GM12878 (cell line): ENCODE measurements around the gene CPSF3. TPM values are rescaled to one million over a fixed set of nuclear protein-coding genes. Genes with fewer than 3 reads are reported as not detected.

Experiments
- ATAC-seq: fragments of 200-7000 bp; cut with Tn5 transposase; 3 replicates; pipeline ENCODE4 v1.9.1; 2020; ENCODE audit warnings: mild to moderate bottlenecking, moderate library complexity
- BruUV-seq: library from RNA; stranded (reverse); fragments of 400-500 nt; replicated peaks from 2 replicates; lab custom pipeline; 2021; lab: Mats Ljungman, UMichigan
- CTCF ChIA-PET: fragments of 300-600 bp; sonication (Branson Sonifier 250); formaldehyde crosslinking; extraction: SDS; loops from one replicate; lab custom pipeline; 2021; ENCODE audit warnings: inconsistent platforms; lab: Yijun Ruan, JAX
- POLR2A ChIA-PET: fragments of 350-600 bp; formaldehyde crosslinking; extraction: SDS; loops from one replicate; lab custom pipeline; 2021; ENCODE audit warnings: inconsistent platforms; lab: Charles Lee
- RAD21 ChIA-PET: fragments of 300-600 bp; sonication (Branson Sonifier 250); formaldehyde crosslinking; loops from one replicate; lab custom pipeline; 2023; ENCODE audit warnings: antibody characterized with exemption; ENCODE audit not compliant: unreplicated experiment; lab: Charles Lee
- SMC1A ChIA-PET: fragments of 300-600 bp; sonication (Branson Sonifier 250); formaldehyde crosslinking; loops from one replicate; lab custom pipeline; 2023; ENCODE audit not compliant: unreplicated experiment, uncharacterized antibody; lab: Charles Lee
- DNase-seq: peaks from one replicate; pipeline ENCODE4 v3.0.0-alpha.2; 2011; ENCODE audit warnings: low read depth, low spot score
- FAIRE-seq: peaks from 3 replicates; lab custom pipeline; 2011; peaks lifted over from hg19 to GRCh38; lab: Jason Lieb, UNC
- H2AFZ ChIP-seq: 2 replicates; pipeline ENCODE4 v1.6.0; 2011; ENCODE audit warnings: low read depth, low read length, control low read depth; ENCODE audit not compliant: control insufficient read depth
- H3K27ac ChIP-seq: 2 replicates; pipeline ENCODE4 v1.5.1; 2011; ENCODE audit warnings: control low read depth; ENCODE audit not compliant: control insufficient read depth, insufficient read depth
- H3K27me3 ChIP-seq, 2 experiments: replicated peaks in 1 of 2; 2 replicates each; pipeline versions ENCODE4 v1.6.0 to v1.6.1; 2011; ENCODE audit warnings: low read length in 1 of 2; ENCODE audit not compliant: control insufficient read depth in 2 of 2, insufficient read depth in 2 of 2
- H3K36me3 ChIP-seq, 2 experiments: 2 replicates each; pipeline ENCODE4 v1.5.1; 2011; ENCODE audit warnings: low read length in 1 of 2; ENCODE audit not compliant: control insufficient read depth in 2 of 2, insufficient read depth in 2 of 2
- H3K4me1 ChIP-seq: 2 replicates; pipeline ENCODE4 v1.6.1; 2011; ENCODE audit warnings: mild to moderate bottlenecking, low read length, moderate library complexity, mixed read lengths; ENCODE audit not compliant: control insufficient read depth, insufficient read depth
- H3K4me2 ChIP-seq: 2 replicates; pipeline ENCODE4 v1.6.0; 2011; ENCODE audit warnings: control low read depth; ENCODE audit not compliant: control insufficient read depth, insufficient read depth
- H3K4me3 ChIP-seq: fragments of 200-600 bp; sonication (generic); 2 replicates; pipeline ENCODE4 v1.5.1; 2016
- H3K79me2 ChIP-seq: 2 replicates; pipeline ENCODE4 v1.6.0; 2011; ENCODE audit warnings: low read length; ENCODE audit not compliant: control insufficient read depth, insufficient read depth
- H3K9ac ChIP-seq: 2 replicates; pipeline ENCODE4 v1.8.0; 2011; ENCODE audit warnings: low read length, control low read depth, mixed read lengths; ENCODE audit not compliant: control insufficient read depth, insufficient read depth
- H3K9me3 ChIP-seq: replicated peaks from 3 replicates; pipeline ENCODE4 v1.5.1; 2011; ENCODE audit warnings: mild to moderate bottlenecking, low read length; ENCODE audit not compliant: control insufficient read depth, insufficient read depth
- H4K20me1 ChIP-seq: 2 replicates; pipeline ENCODE4 v1.6.0; 2011; ENCODE audit not compliant: control insufficient read depth, insufficient read depth
- FOS ChIP-seq: IDR thresholded peaks from 3 replicates; pipeline ENCODE4 v1.6.1; 2011; ENCODE audit warnings: borderline replicate concordance; ENCODE audit not compliant: insufficient read length; ENCODE audit errors: extremely low read depth
- IKZF2 ChIP-seq, 2 experiments: fragments of 450-650 bp; IDR thresholded peaks; 2 replicates each; pipeline ENCODE4 v1.6.1; 2017; ENCODE audit warnings: mild to moderate bottlenecking in 2 of 2, moderate library complexity in 2 of 2
- MEF2B ChIP-seq: fragments of 450-650 bp; IDR thresholded peaks from 2 replicates; pipeline ENCODE4 v1.6.1; 2018; ENCODE audit warnings: mild to moderate bottlenecking, moderate library complexity; ENCODE audit not compliant: partially characterized antibody, poor library complexity, severe bottlenecking
- NR2C2 ChIP-seq: IDR thresholded peaks from 2 replicates; pipeline ENCODE4 v1.6.1; 2011; ENCODE audit warnings: borderline replicate concordance, low read depth; ENCODE audit not compliant: control insufficient read depth, insufficient read length
- NR2F1 ChIP-seq: fragments of 450-650 bp; conservative IDR thresholded peaks from 2 replicates; pipeline ENCODE4 v1.6.1; 2017; ENCODE audit warnings: mild to moderate bottlenecking
- RB1 ChIP-seq: fragments of 450-650 bp; formaldehyde crosslinking; IDR thresholded peaks from 2 replicates; pipeline ENCODE4 v1.6.1; 2017; ENCODE audit warnings: mild to moderate bottlenecking, borderline replicate concordance
- SUZ12 ChIP-seq: fragments of 200-600 bp; sonication (generic); IDR thresholded peaks from one replicate; pipeline ENCODE4 v1.6.1; 2018; ENCODE audit warnings: antibody characterized with exemption, mild to moderate bottlenecking; ENCODE audit not compliant: unreplicated experiment
- WRNIP1 ChIP-seq: IDR thresholded peaks from 2 replicates; pipeline ENCODE4 v1.6.1; 2011; ENCODE audit warnings: low read depth, low read length, improper control_type of control experiment, borderline replicate concordance
- ZZZ3 ChIP-seq: IDR thresholded peaks from 2 replicates; pipeline ENCODE4 v1.6.1; 2011; ENCODE audit warnings: low read depth; ENCODE audit not compliant: control insufficient read depth, insufficient read length
- WGBS: methylation state at CpG from one replicate; pipeline ENCODE4 v1.1.6; 2016; ENCODE audit warnings: low lambda C conversion rate; ENCODE audit not compliant: insufficient replicate concordance, insufficient coverage; ENCODE audit errors: missing lambda C conversion rate; 5-methylcytosine and 5-hydroxymethylcytosine counted together
- in situ Hi-C: fragments of 300-500 bp; cut with MboI; formaldehyde crosslinking; loops from 9 replicates; pipeline ENCODE4 v1.14.3; 2018; ENCODE audit warnings: mixed read lengths
- intact Hi-C: fragments of 100-400 bp; cut with micrococcal nuclease; formaldehyde crosslinking; loops from one replicate; pipeline ENCODE4 v1.14.2; 2022; ENCODE audit not compliant: unreplicated experiment
- polyA plus RNA-seq, 11 experiments: library from polyadenylated mRNA; depleted of rRNA in 4 of 11; unstranded in 6 of 11; stranded (reverse) in 5 of 11; fragments of >200 nt; fragmentation: Nextera tagmentation in 4 of 11; fragmentation: Illumina TruSeq in 1 of 11; extraction: Ambion mirVana in 4 of 11; extraction: Trizol in 1 of 11; gene quantifications; 1 replicate in 1 of 11; 2 replicates in 10 of 11; pipeline versions ENCODE4 v1.2.1 to v1.2.3, GENCODE V29; 2011 to 2016; ENCODE audit warnings: inconsistent platforms in 2 of 11, missing spikeins in 2 of 11, low read depth in 1 of 11
- total RNA-seq, 4 experiments: library from RNA; depleted of rRNA in 3 of 4; stranded (reverse); fragments of >200 nt in 3 of 4; fragmentation: Illumina TruSeq in 1 of 4; extraction: Trizol in 1 of 4; gene quantifications; 2 replicates each; pipeline versions ENCODE4 v1.2.1 to v1.2.3, GENCODE V29; 2013 to 2021
- TF ChIP-seq, protein P1 (sequence below): fragments of 450-650 bp; IDR thresholded peaks from 2 replicates; pipeline ENCODE4 v1.6.1; 2017; ENCODE audit warnings: mild to moderate bottlenecking
- TF ChIP-seq, protein P2 (sequence below): IDR thresholded peaks from 2 replicates; pipeline ENCODE4 v1.6.1; 2011; ENCODE audit warnings: low read depth, mild to moderate bottlenecking, low read length, moderate library complexity, borderline replicate concordance; ENCODE audit errors: extremely low read depth
- TF ChIP-seq, protein P3 (sequence below): fragments of 450-650 bp; IDR thresholded peaks from 2 replicates; pipeline ENCODE4 v1.6.1; 2018; ENCODE audit warnings: mild to moderate bottlenecking, low read depth, moderate library complexity; ENCODE audit not compliant: partially characterized antibody
- TF ChIP-seq, protein P4 (sequence below): fragments of 450-650 bp; IDR thresholded peaks from 2 replicates; pipeline ENCODE4 v1.6.1; 2016; ENCODE audit warnings: mild to moderate bottlenecking, moderate library complexity, borderline replicate concordance

CPSF3 gene
- total and polyA plus RNA-seq, 10 of the 15 experiments (the other 5 are each of a cell fraction or from before 2014, with no cell fraction given) = 34.5 to 108 (median 76.1) TPM

DNA sequence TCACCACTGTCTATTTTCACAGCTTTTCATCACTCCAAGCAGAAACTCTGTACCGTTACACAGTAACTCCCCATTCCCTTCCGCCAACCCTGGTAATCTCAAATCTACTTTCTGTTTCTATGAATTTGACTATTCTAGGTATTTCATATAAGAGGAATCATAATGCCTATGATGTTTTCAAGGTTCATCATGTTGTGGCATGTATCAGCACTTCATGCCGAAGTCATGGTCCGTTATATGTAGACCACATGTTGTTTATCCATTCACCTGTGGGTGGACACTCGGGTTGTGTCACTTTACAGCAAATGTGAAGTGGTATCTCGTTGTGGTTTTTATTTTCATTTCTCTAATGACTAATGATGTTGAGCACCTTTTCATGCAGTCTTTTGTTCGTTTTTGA lies 21.6 kb downstream of the CPSF3 start (continued):
- no peak for TF ChIP-seq FOS
- no peak for TF ChIP-seq SUZ12
- TF ChIP-seq MEF2B = no peak
- TF ChIP-seq, protein P1, sequence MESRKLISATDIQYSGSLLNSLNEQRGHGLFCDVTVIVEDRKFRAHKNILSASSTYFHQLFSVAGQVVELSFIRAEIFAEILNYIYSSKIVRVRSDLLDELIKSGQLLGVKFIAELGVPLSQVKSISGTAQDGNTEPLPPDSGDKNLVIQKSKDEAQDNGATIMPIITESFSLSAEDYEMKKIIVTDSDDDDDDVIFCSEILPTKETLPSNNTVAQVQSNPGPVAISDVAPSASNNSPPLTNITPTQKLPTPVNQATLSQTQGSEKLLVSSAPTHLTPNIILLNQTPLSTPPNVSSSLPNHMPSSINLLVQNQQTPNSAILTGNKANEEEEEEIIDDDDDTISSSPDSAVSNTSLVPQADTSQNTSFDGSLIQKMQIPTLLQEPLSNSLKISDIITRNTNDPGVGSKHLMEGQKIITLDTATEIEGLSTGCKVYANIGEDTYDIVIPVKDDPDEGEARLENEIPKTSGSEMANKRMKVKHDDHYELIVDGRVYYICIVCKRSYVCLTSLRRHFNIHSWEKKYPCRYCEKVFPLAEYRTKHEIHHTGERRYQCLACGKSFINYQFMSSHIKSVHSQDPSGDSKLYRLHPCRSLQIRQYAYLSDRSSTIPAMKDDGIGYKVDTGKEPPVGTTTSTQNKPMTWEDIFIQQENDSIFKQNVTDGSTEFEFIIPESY = peak; percentile 43; the same call in 1 of the 2 replicates
- TF ChIP-seq, all 136 proteins: peak for 5

DNA sequence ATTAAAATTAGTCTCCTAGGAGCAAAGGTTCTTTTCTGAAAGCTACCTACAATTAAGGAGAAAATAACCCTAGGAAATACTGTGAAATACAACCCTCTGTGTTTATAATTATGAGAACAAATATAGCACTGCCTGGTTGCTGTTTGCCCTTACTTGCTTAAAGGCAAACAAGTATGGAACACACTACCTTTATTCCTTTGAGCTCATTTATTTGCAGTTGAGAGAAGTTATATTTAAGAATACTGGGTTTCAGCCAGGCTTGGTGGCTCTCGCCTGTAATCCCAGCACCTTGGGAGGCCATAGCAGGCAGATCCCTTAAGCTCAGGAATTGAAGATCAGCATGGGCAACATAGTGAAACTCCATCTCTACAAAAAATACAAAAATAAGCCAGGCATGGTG lies 27.8 kb downstream of the CPSF3 start:
- FAIRE-seq (no peak), DNase-seq (no peak), ATAC-seq (no peak)
- no peak overlapping the region for H3K27ac ChIP-seq
- no peak overlapping the region for H3K4me3 ChIP-seq
- no peaks in the 10 kb centered on the region for H3K79me2 ChIP-seq
- ChIA-PET CTCF (no interaction called here), SMC1A (no interaction called here), POLR2A (interaction anchor here (0.6 kb wide), 1 partner anchor 16 kb away, joined by 4 read pairs; no protein-coding TSS in a partner anchor), RAD21 (no interaction called here)
- 89% methylated on average over 1 of the region's 1 CpG for WGBS
- in situ Hi-C loops (no loop called here), intact Hi-C loops (no loop called here)
- no peaks in the 10 kb centered on the region for H3K9me3 ChIP-seq
- BruUV-seq = no TSS peak
- H3K36me3 ChIP-seq = peaks cover 0 to 13% of the 10 kb centered on the region in 2 experiments
- no peak overlapping the region for H3K4me2 ChIP-seq
- H4K20me1 ChIP-seq = no peaks in the 10 kb centered on the region
- no peak overlapping the region for H3K9ac ChIP-seq
- H2AFZ ChIP-seq = no peak overlapping the region
- no peaks in the 10 kb centered on the region for H3K4me1 ChIP-seq
- no peaks in the 10 kb centered on the region for H3K27me3 ChIP-seq
- no peak for TF ChIP-seq IKZF2 (IDR thresholded peaks at IDR 0.05)
- TF ChIP-seq, protein P2, sequence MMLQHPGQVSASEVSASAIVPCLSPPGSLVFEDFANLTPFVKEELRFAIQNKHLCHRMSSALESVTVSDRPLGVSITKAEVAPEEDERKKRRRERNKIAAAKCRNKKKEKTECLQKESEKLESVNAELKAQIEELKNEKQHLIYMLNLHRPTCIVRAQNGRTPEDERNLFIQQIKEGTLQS = no peak
- no peak for TF ChIP-seq NR2C2
- TF ChIP-seq, protein P3, sequence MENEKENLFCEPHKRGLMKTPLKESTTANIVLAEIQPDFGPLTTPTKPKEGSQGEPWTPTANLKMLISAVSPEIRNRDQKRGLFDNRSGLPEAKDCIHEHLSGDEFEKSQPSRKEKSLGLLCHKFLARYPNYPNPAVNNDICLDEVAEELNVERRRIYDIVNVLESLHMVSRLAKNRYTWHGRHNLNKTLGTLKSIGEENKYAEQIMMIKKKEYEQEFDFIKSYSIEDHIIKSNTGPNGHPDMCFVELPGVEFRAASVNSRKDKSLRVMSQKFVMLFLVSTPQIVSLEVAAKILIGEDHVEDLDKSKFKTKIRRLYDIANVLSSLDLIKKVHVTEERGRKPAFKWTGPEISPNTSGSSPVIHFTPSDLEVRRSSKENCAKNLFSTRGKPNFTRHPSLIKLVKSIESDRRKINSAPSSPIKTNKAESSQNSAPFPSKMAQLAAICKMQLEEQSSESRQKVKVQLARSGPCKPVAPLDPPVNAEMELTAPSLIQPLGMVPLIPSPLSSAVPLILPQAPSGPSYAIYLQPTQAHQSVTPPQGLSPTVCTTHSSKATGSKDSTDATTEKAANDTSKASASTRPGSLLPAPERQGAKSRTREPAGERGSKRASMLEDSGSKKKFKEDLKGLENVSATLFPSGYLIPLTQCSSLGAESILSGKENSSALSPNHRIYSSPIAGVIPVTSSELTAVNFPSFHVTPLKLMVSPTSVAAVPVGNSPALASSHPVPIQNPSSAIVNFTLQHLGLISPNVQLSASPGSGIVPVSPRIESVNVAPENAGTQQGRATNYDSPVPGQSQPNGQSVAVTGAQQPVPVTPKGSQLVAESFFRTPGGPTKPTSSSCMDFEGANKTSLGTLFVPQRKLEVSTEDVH = no peak
- TF ChIP-seq ZZZ3 = no peak
- no peak for TF ChIP-seq WRNIP1
- no peak for TF ChIP-seq RB1
- TF ChIP-seq, protein P4, sequence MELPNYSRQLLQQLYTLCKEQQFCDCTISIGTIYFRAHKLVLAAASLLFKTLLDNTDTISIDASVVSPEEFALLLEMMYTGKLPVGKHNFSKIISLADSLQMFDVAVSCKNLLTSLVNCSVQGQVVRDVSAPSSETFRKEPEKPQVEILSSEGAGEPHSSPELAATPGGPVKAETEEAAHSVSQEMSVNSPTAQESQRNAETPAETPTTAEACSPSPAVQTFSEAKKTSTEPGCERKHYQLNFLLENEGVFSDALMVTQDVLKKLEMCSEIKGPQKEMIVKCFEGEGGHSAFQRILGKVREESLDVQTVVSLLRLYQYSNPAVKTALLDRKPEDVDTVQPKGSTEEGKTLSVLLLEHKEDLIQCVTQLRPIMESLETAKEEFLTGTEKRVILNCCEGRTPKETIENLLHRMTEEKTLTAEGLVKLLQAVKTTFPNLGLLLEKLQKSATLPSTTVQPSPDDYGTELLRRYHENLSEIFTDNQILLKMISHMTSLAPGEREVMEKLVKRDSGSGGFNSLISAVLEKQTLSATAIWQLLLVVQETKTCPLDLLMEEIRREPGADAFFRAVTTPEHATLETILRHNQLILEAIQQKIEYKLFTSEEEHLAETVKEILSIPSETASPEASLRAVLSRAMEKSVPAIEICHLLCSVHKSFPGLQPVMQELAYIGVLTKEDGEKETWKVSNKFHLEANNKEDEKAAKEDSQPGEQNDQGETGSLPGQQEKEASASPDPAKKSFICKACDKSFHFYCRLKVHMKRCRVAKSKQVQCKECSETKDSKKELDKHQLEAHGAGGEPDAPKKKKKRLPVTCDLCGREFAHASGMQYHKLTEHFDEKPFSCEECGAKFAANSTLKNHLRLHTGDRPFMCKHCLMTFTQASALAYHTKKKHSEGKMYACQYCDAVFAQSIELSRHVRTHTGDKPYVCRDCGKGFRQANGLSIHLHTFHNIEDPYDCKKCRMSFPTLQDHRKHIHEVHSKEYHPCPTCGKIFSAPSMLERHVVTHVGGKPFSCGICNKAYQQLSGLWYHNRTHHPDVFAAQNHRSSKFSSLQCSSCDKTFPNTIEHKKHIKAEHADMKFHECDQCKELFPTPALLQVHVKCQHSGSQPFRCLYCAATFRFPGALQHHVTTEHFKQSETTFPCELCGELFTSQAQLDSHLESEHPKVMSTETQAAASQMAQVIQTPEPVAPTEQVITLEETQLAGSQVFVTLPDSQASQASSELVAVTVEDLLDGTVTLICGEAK = no peak
- no peak for TF ChIP-seq NR2F1
